ENCODE results near the gene DLG3.
"Not testable (repeated sequence)": the region's sequence is repeated elsewhere in the genome, so short reads cannot be mapped to it uniquely, and the experiment has no call there.

Gene DLG3

DNA sequence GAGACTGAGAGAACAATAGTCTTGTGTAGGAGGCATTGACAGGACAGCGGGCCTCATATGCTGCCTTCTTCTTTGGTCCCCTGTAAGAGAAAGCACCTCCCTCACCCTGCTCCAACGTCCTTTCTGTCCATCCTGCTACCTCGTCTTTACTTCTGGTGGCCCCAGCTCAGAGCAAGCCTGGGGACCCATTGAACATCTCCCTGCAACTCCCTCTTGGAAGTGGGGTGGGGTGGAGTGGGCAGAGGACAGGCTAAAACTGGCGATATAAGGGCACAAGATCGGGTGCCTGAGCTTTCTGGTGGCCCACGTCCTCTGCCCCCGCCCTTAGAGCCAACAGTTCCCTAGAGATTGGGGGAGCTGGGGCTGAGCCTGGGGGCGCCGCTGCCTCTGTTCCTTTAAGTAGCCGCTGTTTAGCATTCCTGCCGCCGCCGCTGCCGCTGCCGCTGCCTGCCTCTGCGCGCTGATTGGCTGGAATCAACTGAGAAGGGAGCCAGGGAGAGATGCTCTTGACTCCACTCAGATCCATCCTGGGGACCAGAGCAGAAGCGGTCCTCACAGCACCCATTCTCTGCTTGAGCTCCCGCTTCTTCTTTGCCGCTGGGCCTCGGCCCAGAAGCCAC is at the start of gene DLG3:
DLG3 (plus strand) TSS at position 510 of the 620 bp plus-strand sequence. CDS start 367 bp downstream, outside the sequence.
- no peak for DNase-seq (ENCODE audit: low read depth)

DNA sequence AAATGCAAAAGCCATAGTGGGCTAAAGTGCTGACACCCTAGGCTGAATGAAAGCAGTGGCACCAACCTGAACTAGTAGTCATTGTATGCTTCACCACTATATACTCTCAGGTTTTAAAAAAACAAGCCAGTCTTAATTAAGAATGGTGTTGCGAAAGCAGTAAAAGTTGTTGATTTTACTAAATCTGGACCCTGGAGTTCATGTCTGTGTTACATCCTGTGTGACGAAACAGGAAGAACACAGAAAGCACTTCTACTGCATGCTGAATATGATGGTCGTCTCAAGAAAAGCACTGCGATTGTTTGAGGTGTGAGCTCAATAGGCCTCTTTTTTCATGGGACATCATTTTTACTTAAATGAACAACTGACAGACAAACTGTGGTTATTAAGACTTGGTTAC is 45.7 kb upstream of the DLG3 start:
- DNase-seq (ENCODE audit: low read depth): no peak

DNA sequence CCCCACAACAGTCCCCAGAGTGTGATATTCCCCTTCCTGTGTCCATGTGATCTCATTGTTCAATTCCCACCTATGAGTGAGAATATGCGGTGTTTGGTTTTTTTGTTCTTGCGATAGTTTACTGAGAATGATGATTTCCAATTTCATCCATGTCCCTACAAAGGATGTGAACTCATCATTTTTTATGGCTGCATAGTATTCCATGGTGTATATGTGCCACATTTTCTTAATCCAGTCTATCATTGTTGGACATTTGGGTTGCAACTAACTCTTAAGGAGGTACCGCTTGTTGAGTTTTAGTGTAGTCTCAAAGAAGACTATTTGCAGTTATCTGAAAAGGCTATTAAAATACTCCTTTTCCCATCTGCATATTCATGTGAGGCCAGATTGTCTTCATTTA is 44.5 kb upstream of the DLG3 start:
- DNase-seq (ENCODE audit: low read depth): not testable (repeated sequence)

DNA sequence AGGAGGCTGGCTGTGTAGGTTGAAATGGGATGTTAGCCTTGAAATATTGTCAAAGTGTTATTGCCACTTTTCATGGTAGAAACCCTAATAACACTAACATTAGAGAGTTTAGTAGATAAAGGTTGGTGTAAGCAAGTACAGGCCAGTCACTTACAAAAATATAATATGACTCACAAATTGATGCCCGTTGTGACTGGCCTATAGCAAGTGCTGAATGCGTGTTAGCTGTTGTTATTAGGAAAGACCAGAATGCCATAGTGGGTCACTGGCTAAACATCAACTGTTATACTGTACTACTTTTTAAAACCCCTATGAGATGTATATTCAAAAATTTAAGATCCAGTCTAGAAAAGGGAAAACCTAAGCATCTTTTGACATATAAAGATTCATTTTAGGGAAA is 41.9 kb upstream of the DLG3 start:
- DNase-seq (ENCODE audit: low read depth): no peak

DNA sequence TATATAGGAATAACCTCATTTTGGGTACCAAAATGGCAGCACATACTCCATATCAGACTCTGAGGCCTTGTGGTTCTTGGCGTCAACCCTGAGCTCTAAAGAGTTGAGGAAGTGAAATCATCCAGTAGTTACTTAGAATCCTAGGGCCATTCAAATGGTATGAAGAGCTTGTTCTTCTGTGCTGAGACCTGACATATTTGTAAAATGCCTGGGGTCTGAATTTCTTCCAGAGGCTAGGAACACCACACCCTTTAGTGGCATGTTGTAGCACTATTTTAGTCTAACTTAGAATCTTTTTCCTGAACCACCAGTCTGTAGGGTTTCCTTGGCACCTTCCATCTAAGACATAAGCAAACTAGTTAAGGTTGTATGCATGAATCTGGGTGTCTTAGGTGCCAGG is 39.6 kb upstream of the DLG3 start:
- DNase-seq (ENCODE audit: low read depth): no peak

DNA sequence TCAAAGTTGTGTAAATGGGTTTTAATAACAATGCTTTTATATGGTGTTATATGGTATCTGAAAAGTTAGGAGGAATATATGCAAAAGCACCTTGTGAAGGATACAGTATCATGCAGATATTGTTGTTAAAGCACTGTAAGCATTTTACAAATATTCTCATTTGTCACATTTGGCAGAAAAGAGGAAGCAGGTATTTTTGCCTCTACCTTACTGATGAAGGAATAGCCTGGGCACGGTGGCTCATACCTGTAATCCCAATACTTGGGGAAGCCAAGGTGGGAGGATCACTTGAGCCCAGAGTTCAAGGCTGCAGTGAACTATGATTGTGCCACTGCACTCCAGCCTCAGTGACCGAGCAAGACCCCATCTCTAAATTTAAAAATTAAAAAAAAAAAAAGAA is 33.7 kb upstream of the DLG3 start:
- DNase-seq (ENCODE audit: low read depth): no peak

DNA sequence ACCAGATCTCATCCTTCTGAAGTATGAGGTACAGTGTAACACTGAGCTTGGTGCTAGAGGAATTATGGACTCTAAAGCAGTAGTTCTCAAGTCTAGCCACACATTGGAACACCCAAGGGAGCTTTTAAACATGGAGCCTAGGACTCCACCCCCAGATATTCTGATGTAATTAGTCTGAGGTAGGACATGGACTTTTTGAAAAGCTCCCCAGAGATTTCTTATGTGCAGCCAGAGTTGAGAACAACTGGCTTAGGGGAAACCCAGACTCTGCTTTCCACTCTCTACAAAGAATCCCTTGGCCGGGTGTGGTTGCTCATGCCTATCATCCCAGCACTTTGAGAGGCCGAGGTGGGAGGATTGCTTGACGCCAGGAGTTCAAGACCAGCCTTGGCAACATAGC is 33.2 kb upstream of the DLG3 start:
- DNase-seq (ENCODE audit: low read depth): no peak

DNA sequence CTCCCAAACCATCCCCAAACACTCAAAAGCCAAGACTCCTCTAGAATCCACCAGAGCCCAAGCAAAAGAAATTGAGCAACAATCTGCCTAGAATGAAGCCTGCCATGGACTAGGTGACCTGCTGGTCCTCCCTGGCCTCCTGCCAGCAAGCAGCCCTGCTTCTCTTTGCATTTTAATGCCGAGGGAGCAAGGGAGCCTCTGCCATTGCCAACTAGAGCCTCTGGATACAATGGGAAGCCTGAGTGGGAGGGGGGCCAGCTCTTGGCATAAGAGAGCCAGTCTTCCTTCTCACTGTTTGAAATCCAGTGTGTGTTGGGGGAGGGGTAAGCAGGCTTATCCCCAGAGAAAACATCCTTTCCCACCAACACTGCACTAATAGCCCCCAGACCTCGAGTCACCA is 23.0 kb upstream of the DLG3 start:
- no peak for DNase-seq (ENCODE audit: low read depth)

DNA sequence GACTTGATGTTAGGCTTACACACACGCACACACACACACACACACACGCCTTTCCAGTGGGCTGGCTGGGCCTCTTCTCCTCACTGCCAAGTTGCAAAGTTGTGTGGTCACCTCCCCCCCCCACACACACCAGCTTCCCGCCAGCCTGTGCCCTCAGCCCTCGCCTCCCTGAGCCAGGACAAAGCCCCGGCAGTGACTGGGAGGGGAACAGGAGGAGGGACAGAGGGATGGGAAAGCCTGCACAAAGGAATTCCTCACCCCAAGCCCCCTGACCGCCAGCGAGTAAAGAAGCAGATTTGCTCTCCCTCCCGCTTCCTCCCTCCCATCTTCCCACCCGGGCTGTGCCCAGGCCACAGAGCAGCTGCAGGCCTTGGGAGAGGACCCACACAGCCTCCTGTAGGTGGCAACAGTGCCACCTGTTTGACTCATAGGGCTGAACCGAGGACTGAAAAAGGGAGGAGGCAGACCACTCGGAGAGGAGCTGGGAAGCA is 21.7 kb upstream of the DLG3 start, which contains the start of gene GDPD2:
GDPD2 (plus strand) TSS at position 464 of the 491 bp plus-strand sequence. CDS start 1,671 bp downstream, outside the sequence.
- DNase-seq (ENCODE audit: low read depth): no peak

DNA sequence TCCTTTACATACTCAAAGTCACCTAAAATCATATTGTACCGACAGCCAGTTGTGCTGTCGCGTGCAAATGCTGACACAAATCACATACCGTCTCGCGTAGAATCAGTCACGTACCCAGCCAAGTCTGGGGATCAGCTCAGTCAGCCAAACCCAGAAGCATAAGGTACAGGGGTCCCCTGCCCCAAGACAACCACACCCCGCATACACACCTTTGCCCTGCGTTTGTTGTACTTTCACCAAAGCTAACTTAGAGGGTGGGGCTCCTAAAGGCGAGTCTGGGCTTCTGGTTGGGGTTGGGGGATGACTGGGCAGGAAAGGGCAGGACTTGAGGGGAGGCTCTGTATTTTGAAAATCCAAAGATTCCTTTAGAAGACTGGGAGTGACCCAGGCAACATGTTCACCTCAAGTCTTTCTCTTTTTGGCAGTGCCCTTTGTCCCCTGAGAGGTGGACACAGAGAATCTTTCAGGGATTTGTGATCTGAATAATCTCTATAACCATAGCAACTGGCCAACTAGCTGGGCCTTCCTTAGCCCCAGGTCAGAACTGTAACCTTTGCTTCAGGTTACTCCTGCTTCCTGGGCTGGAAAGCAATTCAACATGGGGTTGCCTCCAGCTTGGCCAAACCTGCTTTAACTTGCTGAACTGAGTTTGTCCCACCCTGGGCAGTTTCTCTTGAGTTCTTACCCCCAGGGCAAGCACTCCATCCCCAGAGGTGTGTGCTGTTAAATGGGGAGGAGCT is 20.5 kb upstream of the DLG3 start:
- no peak for DNase-seq (ENCODE audit: low read depth)

DNA sequence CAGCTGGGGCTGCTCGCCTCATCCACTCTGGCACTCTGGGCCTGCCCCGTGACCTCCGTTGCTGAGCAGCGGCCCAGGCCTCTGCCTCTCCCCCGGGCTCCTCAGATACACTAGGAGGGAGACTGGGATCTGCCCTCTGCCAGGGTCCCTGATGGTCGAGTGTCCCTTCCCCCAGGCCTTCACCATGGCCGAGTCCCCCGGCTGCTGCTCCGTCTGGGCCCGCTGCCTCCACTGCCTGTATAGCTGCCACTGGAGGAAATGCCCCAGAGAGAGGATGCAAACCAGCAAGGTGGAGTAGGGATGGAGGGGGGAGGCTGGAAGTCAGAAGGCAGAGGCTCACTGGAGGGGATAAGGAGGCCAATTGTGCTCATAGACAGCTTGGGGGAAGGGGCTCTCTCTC is 19.8 kb upstream of the DLG3 start:
- DNase-seq (ENCODE audit: low read depth): no peak

DNA sequence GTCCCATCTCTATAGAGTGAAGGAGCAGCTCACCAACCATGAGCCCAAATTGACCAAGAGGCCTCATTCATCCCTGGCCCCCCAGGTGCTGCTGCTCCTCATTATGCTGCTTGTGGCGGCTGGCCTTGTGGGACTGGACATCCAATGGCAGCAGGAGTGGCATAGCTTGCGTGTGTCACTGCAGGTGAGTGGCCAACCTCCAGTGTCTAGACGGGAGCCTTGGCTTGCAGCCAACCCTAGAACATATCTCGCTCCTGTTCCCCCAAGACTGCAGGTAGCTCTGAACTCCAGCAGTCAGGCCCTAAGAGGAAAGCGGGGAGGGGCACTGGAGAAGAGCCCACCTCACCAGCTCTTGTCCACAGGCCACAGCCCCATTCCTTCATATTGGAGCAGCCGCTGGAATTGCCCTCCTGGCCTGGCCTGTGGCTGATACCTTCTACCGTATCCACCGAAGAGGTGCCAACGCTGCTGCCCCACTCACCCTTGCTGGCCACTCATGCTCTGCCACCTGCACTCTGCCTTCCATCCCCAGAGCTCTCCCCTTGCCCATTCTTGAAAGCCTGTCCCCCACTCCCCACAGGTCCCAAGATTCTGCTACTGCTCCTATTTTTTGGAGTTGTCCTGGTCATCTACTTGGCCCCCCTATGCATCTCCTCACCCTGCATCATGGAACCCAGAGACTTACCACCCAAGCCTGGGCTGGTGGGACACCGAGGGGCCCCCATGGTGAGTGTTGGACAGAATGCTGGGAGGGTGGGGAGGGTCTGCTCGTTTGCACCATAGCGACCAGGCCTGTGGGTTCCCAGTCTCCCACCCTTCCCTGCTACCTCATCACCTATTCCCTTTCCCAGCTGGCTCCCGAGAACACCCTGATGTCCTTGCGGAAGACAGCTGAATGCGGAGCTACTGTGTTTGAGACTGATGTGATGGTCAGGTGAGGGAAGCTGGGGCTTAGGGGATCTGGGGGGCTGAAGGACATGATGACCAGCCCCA is 18.1 kb upstream of the DLG3 start:
- DNase-seq (ENCODE audit: low read depth): no peak

DNA sequence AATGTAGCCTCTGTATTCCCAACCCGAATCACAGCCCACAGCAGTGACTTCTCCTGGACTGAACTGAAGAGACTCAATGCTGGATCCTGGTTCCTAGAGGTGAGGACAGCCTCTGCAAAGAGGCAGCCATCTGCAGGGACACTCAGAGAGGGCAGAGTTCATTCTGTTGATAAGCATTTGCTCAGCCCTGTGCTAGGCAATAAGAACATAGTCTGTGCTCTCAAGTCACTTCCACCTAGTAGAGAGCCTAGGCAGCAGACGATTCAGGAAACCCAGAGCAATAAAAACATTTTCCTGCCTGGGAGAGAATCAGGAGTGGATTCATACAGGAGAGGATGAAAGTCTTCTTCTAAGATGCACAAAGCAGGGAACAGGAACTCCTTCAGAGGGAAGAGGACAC is 17.3 kb upstream of the DLG3 start:
- DNase-seq (ENCODE audit: low read depth): no peak

DNA sequence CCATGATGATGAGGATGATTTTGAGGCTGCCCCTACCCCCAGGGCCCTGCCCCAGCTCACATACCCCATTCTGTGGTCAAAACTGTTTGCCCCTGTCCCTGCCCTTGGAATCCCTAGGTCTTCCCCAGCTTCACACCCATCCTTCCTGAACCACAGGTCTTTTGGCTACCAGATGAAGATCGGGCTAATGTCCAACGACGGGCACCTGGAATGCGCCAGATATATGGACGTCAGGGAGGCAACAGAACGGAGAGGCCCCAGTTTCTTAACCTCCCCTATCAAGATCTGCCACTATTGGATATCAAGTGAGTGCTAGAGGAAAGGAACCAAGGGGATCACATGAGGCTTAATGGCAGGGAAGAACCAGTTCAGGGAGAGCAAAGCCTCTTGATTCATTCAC is 14.9 kb upstream of the DLG3 start:
- no peak for DNase-seq (ENCODE audit: low read depth)

DNA sequence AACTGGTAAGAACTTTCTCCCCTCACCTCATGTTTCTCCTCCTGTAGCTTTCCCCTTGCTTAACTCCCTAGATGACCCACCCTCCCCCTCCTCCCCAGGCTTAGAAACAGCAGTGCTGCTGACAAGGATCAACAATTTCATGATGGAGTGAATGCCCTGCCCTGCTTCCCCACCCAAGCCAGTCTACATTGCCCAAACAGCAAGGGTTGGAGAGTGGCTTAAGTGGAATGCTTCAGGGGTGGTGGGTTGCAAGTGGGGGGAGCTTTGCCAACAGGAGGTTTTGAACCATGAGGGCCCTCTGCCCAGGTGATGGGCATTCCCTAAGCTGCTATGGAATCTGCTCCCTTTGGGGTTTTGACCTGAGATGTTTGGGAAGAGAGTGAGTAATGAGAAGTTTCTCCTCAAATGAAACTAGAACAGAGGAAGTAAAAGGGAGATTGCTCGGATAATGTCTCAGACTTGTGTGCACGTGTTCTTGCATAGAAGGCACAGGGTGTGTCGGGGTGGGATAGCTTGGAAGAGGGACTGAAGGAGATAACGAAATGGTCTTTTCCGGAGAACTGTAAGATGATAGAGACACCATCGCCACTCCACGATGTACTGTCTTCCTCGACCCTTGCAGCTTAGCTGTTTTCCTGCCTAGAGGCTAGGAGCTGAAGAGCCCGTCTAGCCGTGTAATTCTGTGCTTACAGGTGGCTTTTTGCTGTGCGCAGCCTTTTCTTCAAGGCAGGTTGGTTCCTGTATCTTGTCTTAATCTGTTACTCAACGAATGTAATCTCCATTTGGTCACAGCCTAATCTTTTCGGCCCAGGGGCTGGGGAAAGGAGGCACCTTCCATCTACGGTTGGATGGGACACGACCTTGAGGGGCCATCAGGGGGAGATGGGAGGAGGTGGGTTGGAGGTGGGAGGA is 11.4 kb upstream of the DLG3 start:
- no peak for DNase-seq (ENCODE audit: low read depth)

DNA sequence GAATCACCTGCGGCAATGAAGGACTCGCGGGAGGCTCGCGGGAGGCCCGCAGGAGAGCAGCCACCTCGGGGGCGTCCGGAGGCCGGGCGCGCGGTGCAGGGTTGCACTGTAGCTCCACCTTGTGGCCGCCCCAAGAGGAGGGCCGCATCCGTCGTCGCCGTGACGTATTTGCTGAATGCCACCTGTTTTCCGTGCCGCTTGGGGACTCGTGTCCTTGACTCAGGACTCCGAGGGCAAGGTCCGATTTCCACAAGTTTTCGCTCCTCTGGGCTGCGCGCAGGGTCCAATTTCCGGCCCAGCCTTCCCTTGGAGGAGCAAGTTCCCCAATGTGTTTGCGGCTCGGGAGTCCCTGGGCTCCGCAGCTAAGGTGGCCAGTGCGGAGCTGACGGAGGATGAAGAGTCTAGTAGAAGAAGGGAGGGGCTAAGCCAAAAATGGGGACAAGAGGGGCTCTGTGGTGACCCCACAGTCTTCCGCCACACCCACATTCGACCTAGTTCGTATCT is 10.7 kb upstream of the DLG3 start:
- peak; percentile 68 for DNase-seq (ENCODE audit: low read depth)

DNA sequence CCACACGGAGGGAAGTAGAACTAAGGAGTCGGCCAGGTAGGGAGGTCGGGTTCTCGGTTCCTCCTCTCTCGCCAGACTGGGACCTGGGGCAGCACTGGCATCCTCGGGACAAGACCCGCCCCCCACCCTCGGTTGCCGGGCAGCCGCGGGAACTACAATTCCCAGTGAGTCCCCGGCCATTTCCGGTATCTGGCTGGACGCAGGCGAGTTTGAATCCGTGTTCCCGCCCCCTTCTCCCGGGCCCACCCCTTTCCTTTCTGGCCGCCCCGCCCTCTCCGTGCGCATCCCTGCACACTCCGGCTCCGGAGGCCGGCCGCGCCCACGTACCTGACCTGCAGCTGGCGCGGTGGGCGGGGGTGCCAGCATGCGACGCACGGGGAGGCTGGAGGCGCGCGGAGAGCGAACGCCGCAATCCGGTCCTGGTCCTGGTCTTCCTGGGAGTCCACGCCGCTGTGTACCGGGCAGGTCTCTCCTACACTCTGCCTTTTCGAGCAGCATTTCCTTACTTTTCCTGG is 10.2 kb upstream of the DLG3 start:
- peak; percentile 66 for DNase-seq (ENCODE audit: low read depth)

DNA sequence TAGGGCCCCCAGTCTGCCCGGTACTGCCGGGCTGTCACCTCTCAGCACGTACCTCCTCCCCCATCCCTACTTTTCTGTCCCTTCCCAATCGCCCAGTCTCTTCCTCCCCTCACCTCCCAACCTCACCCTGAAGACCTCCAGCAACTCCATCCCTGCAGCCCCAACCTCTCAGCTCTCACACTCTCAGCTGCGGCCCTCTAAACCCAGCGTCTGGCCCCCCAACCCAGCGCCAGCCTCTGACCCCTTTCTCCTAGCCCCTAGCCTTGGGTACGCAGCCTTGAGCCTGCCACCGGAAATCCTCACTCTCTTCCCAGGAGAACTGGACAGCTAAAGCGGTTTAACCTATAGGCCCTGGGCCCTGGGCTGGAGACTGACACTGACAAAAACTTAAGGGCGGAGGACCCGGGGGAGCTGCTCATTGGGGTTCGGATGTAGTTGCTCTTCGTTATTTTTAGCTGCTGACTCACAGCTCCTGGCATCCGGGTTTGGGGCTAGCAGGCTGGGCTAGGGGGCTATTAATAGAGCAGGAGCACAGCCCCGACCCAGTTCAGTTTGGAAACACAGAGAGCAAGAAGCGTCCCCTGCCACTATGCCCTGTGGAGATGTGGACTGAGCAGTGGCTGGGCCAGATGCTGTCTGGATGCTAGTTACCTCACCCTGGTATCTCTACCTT is 9.6 kb upstream of the DLG3 start:
- no peak for DNase-seq (ENCODE audit: low read depth)

DNA sequence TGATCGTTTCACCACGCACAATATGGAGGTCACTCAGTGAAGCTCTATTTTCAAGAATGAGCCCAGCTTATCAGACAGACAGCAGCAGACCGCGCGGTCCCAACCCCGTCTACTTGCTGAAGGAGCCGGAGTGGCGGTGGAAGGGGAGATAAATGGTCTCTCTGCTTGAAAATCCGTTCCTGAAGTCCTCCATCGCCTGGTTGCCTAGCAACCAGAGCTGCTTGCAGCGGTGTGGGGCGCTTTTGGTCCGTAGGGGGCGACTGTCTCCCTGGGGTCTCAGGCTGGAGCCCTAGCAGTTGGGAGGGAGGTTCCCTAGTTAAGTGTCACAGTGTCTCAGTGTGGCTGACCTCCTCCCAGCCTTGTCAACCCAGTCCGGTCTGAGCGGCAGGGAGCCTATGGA is 8.3 kb upstream of the DLG3 start:
- DNase-seq (ENCODE audit: low read depth): no peak

DNA sequence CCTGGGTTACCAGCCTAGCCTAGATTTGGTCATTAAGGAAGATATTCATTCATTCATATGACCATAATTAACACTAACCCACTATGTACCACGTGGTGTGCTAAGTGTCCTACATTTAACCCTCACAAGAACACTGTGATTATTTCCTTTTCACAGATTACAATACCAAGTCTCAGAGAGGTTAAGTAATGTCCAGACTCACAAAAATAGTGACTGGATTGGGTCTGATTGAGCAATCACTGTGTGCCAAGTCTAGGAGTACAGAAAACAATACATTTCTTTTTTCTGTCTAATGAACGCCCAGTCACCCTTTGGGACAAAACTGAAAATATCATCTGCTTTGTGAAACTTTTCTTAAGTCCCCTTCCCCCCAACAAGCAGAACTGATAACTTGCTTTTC is 7.6 kb upstream of the DLG3 start:
- DNase-seq (ENCODE audit: low read depth): no peak

Data from activated T-cell treated with anti-CD3 and anti-CD28 coated beads for 48 hours (primary cell).